ENCODE data around the gene BABAM2. TPM values are rescaled to one million over a fixed set of nuclear protein-coding genes. Genes with fewer than 3 reads are reported as not detected.
A peak's percentile ranks its signal among the peaks of the same experiment; 100 is the strongest.

BABAM2 gene
- total and polyA plus RNA-seq, 8 donors = 27.1 to 49.2 (median 28.4) TPM

GRCh38 chr2:27885661-27886060 lies 4.9 kb upstream of the BABAM2 start:
- DNase-seq (no peak), ATAC-seq (no peak)
- H3K4me1 ChIP-seq = peaks cover 0 to 16% of the 10 kb centered on the region in 2 donors
- no peaks in the 10 kb centered on the region for H3K27me3 ChIP-seq
- no peak overlapping the region for H3K27ac ChIP-seq
- no peak overlapping the region for H3K4me3 ChIP-seq
- intact Hi-C loops (cut with DNase I) = no loop called here
- no peaks in the 10 kb centered on the region for H3K9me3 ChIP-seq
- H3K36me3 ChIP-seq = no peaks in the 10 kb centered on the region
- TF ChIP-seq, protein P1, sequence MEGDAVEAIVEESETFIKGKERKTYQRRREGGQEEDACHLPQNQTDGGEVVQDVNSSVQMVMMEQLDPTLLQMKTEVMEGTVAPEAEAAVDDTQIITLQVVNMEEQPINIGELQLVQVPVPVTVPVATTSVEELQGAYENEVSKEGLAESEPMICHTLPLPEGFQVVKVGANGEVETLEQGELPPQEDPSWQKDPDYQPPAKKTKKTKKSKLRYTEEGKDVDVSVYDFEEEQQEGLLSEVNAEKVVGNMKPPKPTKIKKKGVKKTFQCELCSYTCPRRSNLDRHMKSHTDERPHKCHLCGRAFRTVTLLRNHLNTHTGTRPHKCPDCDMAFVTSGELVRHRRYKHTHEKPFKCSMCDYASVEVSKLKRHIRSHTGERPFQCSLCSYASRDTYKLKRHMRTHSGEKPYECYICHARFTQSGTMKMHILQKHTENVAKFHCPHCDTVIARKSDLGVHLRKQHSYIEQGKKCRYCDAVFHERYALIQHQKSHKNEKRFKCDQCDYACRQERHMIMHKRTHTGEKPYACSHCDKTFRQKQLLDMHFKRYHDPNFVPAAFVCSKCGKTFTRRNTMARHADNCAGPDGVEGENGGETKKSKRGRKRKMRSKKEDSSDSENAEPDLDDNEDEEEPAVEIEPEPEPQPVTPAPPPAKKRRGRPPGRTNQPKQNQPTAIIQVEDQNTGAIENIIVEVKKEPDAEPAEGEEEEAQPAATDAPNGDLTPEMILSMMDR (IDR thresholded peaks at IDR 0.05) = no peak

DNA sequence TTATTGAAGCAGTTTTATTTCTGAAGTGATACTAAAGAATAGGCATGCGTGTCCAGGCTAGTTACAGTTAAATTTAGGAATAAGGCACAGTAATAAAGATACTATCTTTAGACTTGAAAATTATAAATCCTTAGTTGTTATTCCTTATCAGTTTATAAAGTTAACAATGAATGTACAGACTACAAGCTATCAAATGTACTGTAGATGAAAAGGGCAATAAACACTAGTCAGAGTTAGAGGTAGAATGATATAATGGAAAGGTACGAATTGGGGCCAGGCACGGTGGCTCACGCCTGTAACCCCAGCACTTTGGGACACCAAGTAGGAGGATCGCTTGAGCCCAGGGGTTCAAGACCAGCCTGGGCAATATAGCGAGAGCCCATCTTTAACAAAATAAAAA lies 4.2 kb upstream of the BABAM2 start:
- intact Hi-C loops (cut with DNase I) = no loop called here
- no peak overlapping the region for H3K27ac ChIP-seq

GRCh38 chr2:27887111-27887510 lies 3.4 kb upstream of the BABAM2 start:
- no peak overlapping the region for H3K4me3 ChIP-seq
- H3K4me1 ChIP-seq = peaks cover 0 to 25% of the 10 kb centered on the region in 2 donors
- no peak for ATAC-seq
- TF ChIP-seq, protein P1 (IDR thresholded peaks at IDR 0.05) = no peak
- H3K36me3 ChIP-seq = no peaks in the 10 kb centered on the region
- no peak for DNase-seq
- no peaks in the 10 kb centered on the region for H3K9me3 ChIP-seq
- intact Hi-C loops (cut with DNase I) = no loop called here
- no peaks in the 10 kb centered on the region for H3K27me3 ChIP-seq
- H3K27ac ChIP-seq = no peak overlapping the region

More for the DNA sequence above, 4.2 kb upstream of the BABAM2 start:
- TF ChIP-seq, protein P1 (IDR thresholded peaks at IDR 0.05) = no peak
- ATAC-seq (no peak), DNase-seq (no peak)
- H3K4me3 ChIP-seq = no peak overlapping the region
- H3K9me3 ChIP-seq = no peaks in the 10 kb centered on the region
- peaks cover 0 to 17% of the 10 kb centered on the region in 2 donors for H3K4me1 ChIP-seq
- no peaks in the 10 kb centered on the region for H3K27me3 ChIP-seq
- H3K36me3 ChIP-seq = no peaks in the 10 kb centered on the region

- no peaks in the 10 kb centered on the region for H3K9me3 ChIP-seq
- DNase-seq = no peak
- ATAC-seq = no peak
- TF ChIP-seq, protein P1 (IDR thresholded peaks at IDR 0.05) = no peak
- H3K36me3 ChIP-seq = no peaks in the 10 kb centered on the region
- H3K27me3 ChIP-seq = no peaks in the 10 kb centered on the region
- H3K4me3 ChIP-seq = no peak overlapping the region
- peaks cover 0 to 32% of the 10 kb centered on the region in 2 donors for H3K4me1 ChIP-seq
- H3K27ac ChIP-seq = no peak overlapping the region
- intact Hi-C loops (cut with DNase I) = no loop called here
Observed at GRCh38 chr2:27887830-27888229, 2.7 kb upstream of the BABAM2 start.

GRCh38 chr2:27888790-27889189 lies 1.7 kb upstream of the BABAM2 start:
- Histone ChIP-seq H3K36me3 (no peaks in the 10 kb centered on the region), H3K4me3 (no peak overlapping the region), H3K27me3 (no peaks in the 10 kb centered on the region), H3K27ac (peak overlapping the region in 1 of 2 donors; percentile 96), H3K9me3 (no peaks in the 10 kb centered on the region), H3K4me1 (peaks cover 0 to 42% of the 10 kb centered on the region in 2 donors)
- intact Hi-C loops (cut with DNase I) = no loop called here
- TF ChIP-seq, protein P1 (IDR thresholded peaks at IDR 0.05) = no peak
- ATAC-seq (no peak), DNase-seq (no peak)

Measured in left lung (tissue), 10 donors.